ENCODE measurements around the gene ITGA1. TPM values are rescaled to one million over a fixed set of nuclear protein-coding genes. Genes with fewer than 3 reads are reported as not detected.

The ITGA1 gene
- 3.5 and 11.2 TPM in 2 replicates for total RNA-seq

DNA sequence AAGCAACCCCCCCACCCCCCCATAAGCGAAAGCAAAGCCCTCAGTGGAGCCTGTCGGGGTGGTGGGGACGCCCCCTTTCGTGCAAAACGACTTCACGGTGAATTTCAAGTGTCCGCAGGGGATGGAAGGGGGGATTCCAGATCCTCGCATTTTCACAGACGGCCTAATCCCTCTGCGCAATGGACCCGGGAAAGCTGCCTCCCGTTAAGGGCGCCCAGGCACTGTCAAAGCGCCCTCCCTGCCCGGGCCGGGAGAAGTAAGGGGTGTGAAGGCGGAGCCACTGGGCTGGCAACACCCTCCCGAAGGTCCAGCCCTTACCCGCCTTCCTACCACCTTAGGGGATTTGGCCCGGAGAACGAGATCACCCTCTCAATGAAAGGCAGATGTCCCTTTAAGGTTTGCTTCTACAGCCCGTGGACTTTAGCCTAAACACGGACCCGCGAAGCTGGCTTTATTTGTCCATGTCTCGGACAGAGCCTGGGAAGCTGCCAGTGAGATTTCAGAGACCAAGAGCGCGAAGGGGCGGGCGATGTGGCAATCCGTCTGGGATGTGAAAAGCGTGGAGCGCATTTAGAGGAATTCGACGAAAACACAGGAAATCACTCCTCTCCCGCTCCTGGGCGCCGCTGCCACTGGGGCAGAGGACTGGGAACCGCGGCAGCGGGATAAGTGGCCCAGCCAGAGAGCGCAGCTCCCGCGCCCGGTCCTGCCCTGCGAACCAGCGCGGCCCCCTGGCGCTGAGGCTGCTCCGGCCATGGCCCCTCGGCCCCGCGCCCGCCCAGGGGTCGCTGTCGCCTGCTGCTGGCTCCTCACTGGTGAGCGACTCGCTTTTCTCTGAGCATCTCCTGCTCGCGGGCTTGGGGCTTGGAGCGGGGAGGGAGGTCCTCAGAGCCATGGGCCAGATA, at the start of gene ITGA1, which contains the start of gene PELO:
Gene ITGA1 (plus strand): TSS at position 317 of the 905 bp plus-strand sequence. CDS start 438 bp downstream, at position 755.
Gene PELO (plus strand): TSS at position 317 of the 905 bp plus-strand sequence. CDS start 12,479 bp downstream, outside the sequence.

GRCh38 chr5:52989025-52989780, 201.5 kb downstream of the ITGA1 start, which contains the start of gene ITGA2:
ITGA2 (plus strand) TSS chr5:52989352; CDS start chr5:52989469, 117 bp downstream.

Small RNAs within 50 kb of the gene (small RNA-seq; reads per million reads assigned to genes)
- gene B3GNTL1P1, result not detected

Other genes with a start within 250 kb of the ITGA1 start
- 12.8 and 16.4 TPM in 2 replicates for gene PELO, start within 50 bp of the ITGA1 start, total RNA-seq
- gene ITGA2, start 201.4 kb downstream of the ITGA1 start, total RNA-seq, result 178 and 213 TPM in 2 replicates

All from thoracic aorta endothelial cell (primary cell).